CD14-positive monocyte (primary cell): ENCODE results near the gene GABRR2. TPM values are rescaled to one million over a fixed set of nuclear protein-coding genes. Genes with fewer than 3 reads are reported as not detected.

ENCODE experiments used
- DNase-seq, 3 donors: peaks; one replicate each; pipeline ENCODE4 v3.0.0-alpha.2; 2011 to 2022
- H2AFZ ChIP-seq: 2 replicates; pipeline ENCODE4 v1.6.0; 2012; ENCODE audit warnings: mild to moderate bottlenecking, low read depth, low read length, inconsistent platforms; ENCODE audit not compliant: insufficient read depth, poor library complexity, severe bottlenecking
- H3K27ac ChIP-seq, 2 donors: 1 replicate in 1 of 2; 2 replicates in 1 of 2; pipeline ENCODE4 v1.5.1; 2012 to 2013; ENCODE audit warnings: low read length in 2 of 2, control low read depth in 1 of 2, inconsistent platforms in 1 of 2, low read depth in 1 of 2, mild to moderate bottlenecking in 1 of 2
- H3K27me3 ChIP-seq, 2 donors: one replicate each; pipeline versions ENCODE4 v1.6.0 to v1.6.1; 2011 to 2013; ENCODE audit warnings: low read length in 2 of 2; ENCODE audit not compliant: control insufficient read depth in 2 of 2, insufficient read depth in 2 of 2
- H3K36me3 ChIP-seq, 2 donors: replicated peaks in 1 of 2; 1 replicate in 1 of 2; 2 replicates in 1 of 2; pipeline versions ENCODE4 v1.5.1 to v1.6.1; 2012 to 2013; ENCODE audit warnings: low read length in 2 of 2, control low read depth in 1 of 2, inconsistent platforms in 1 of 2, mild to moderate bottlenecking in 1 of 2; ENCODE audit not compliant: insufficient read depth in 2 of 2, control insufficient read depth in 1 of 2
- H3K4me1 ChIP-seq, 2 donors: 1 replicate in 1 of 2; 2 replicates in 1 of 2; pipeline versions ENCODE4 v1.5.1 to v1.6.1; 2012 to 2013; ENCODE audit warnings: low read length in 2 of 2, control low read depth in 1 of 2, inconsistent platforms in 1 of 2, mild to moderate bottlenecking in 1 of 2, moderate library complexity in 1 of 2; ENCODE audit not compliant: insufficient read depth in 2 of 2, control insufficient read depth in 1 of 2
- H3K4me2 ChIP-seq: replicated peaks from 2 replicates; pipeline ENCODE3; 2012; ENCODE audit warnings: low read length, moderate library complexity, mild to moderate bottlenecking; ENCODE audit not compliant: poor library complexity, severe bottlenecking; ENCODE audit errors: extremely low read depth
- H3K4me3 ChIP-seq, 3 experiments: fragments of 200-600 bp in 1 of 3; sonication (generic) in 1 of 3; replicated peaks in 1 of 3; 1 replicate in 2 of 3; 2 replicates in 1 of 3; pipeline ENCODE4 v1.5.1; 2011 to 2013; ENCODE audit warnings: low read length in 3 of 3, mild to moderate bottlenecking in 3 of 3, control low read depth in 2 of 3, low read depth in 2 of 3, inconsistent platforms in 1 of 3, moderate library complexity in 1 of 3
- H3K79me2 ChIP-seq: 2 replicates; pipeline ENCODE4 v1.6.0; 2012; ENCODE audit warnings: mild to moderate bottlenecking, control low read depth, inconsistent platforms, low read length, moderate library complexity; ENCODE audit not compliant: insufficient read depth
- H3K9ac ChIP-seq: 2 replicates; pipeline ENCODE4 v1.6.0; 2017; ENCODE audit warnings: low read length, mild to moderate bottlenecking; ENCODE audit not compliant: insufficient read depth, poor library complexity, severe bottlenecking
- H3K9me3 ChIP-seq, 2 donors: replicated peaks in 1 of 2; 1 replicate in 1 of 2; 2 replicates in 1 of 2; pipeline versions ENCODE4 v1.5.1 to v1.6.1; 2012 to 2013; ENCODE audit warnings: low read length in 2 of 2, control low read depth in 1 of 2; ENCODE audit not compliant: control insufficient read depth in 1 of 2, insufficient read depth in 1 of 2
- H4K20me1 ChIP-seq: 2 replicates; pipeline ENCODE4 v1.6.0; 2012; ENCODE audit warnings: mild to moderate bottlenecking, low read length, control low read depth, moderate library complexity; ENCODE audit not compliant: insufficient read depth
- H3K27ac Mint-ChIP-seq, 7 donors: one replicate each; pipeline ENCODE4 v1.8.0; 2020; ENCODE audit warnings: mild to moderate bottlenecking in 7 of 7, mixed read lengths in 7 of 7, moderate library complexity in 6 of 7, inconsistent platforms in 2 of 7
- H3K27me3 Mint-ChIP-seq, 3 donors: one replicate each; pipeline ENCODE4 v1.8.0; 2021 to 2022; ENCODE audit warnings: low read depth in 3 of 3, mild to moderate bottlenecking in 3 of 3, mixed read lengths in 3 of 3, moderate library complexity in 3 of 3, inconsistent platforms in 1 of 3
- H3K36me3 Mint-ChIP-seq, 2 donors: one replicate each; pipeline ENCODE4 v1.8.0; 2020; ENCODE audit warnings: mixed read lengths in 2 of 2, inconsistent platforms in 1 of 2, mild to moderate bottlenecking in 1 of 2
- H3K4me1 Mint-ChIP-seq: one replicate; pipeline ENCODE4 v1.8.0; 2020; ENCODE audit warnings: mild to moderate bottlenecking, mixed read lengths
- H3K4me3 Mint-ChIP-seq, 2 donors: one replicate each; pipeline ENCODE4 v1.8.0; 2020; ENCODE audit warnings: mild to moderate bottlenecking in 2 of 2, mixed read lengths in 2 of 2, moderate library complexity in 1 of 2
- H3K9me3 Mint-ChIP-seq, 7 donors: one replicate each; pipeline ENCODE4 v1.8.0; 2020 to 2022; ENCODE audit warnings: mixed read lengths in 7 of 7, mild to moderate bottlenecking in 6 of 7, moderate library complexity in 6 of 7, inconsistent platforms in 2 of 7
- WGBS: methylation state at CpG from one replicate; pipeline ENCODE4 v1.1.5; 2013; ENCODE audit warnings: missing lambda C conversion rate; ENCODE audit not compliant: insufficient coverage; 5-methylcytosine and 5-hydroxymethylcytosine counted together
- intact Hi-C, 2 donors: fragments of 100-400 bp; cut with micrococcal nuclease; formaldehyde crosslinking; loops; one replicate each; pipeline versions ENCODE4 v1.15.0 to v1.15.1; 2023
- polyA plus RNA-seq, 3 donors: library from polyadenylated mRNA; depleted of rRNA in 1 of 3; unstranded in 2 of 3; stranded (reverse) in 1 of 3; fragments of 300-500 nt in 2 of 3; fragments of >200 nt in 1 of 3; fragmentation: Illumina TruSeq in 2 of 3; gene quantifications; 1 replicate in 2 of 3; 2 replicates in 1 of 3; pipeline ENCODE4 v1.2.3, GENCODE V29; 2012 to 2021
- TF ChIP-seq, protein P1 (sequence below): fragments of 200-600 bp; IDR thresholded peaks from one replicate; pipeline ENCODE4 v1.8.0; 2022; ENCODE audit warnings: antibody characterized with exemption, mild to moderate bottlenecking

The GABRR2 gene
- polyA plus RNA-seq, 3 donors, result 3.7 TPM; not detected in 2

DNA sequence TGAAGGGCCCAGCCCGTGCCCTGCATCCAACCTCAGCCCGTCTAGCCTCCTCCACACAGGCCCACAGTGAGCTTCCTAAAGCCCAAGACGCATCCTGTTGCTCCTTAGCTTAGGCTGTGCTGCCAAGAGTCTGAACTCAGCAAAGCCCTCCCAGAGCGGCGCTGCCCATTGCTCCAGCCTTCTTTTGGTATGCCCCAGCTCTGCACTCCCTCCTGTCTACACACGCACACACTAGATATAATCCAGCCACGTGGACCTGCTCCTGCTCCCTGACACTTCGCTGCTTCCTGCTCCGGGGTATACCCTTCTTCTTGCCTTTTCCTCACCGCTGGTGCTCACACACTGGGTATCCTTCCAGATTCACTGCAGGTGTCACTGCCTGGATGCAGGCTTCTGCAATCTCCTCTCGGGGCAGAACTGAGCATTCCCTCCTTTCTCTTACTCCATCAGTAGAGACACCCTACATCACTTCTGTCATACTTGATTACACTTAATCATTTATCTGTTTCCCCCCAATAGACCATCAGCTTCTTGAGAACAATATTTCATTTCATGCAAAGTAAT is 23.8 kb downstream of the GABRR2 start:
- TF ChIP-seq, protein P1, sequence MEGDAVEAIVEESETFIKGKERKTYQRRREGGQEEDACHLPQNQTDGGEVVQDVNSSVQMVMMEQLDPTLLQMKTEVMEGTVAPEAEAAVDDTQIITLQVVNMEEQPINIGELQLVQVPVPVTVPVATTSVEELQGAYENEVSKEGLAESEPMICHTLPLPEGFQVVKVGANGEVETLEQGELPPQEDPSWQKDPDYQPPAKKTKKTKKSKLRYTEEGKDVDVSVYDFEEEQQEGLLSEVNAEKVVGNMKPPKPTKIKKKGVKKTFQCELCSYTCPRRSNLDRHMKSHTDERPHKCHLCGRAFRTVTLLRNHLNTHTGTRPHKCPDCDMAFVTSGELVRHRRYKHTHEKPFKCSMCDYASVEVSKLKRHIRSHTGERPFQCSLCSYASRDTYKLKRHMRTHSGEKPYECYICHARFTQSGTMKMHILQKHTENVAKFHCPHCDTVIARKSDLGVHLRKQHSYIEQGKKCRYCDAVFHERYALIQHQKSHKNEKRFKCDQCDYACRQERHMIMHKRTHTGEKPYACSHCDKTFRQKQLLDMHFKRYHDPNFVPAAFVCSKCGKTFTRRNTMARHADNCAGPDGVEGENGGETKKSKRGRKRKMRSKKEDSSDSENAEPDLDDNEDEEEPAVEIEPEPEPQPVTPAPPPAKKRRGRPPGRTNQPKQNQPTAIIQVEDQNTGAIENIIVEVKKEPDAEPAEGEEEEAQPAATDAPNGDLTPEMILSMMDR, result no peak
- no peaks in the 10 kb centered on the region for H3K36me3 ChIP-seq
- WGBS, result 97% methylated on average over 11 of the region's 11 CpGs
- no peak overlapping the region for H3K4me2 ChIP-seq
- peaks cover 7% of the 10 kb centered on the region for H3K4me1 Mint-ChIP-seq
- no peaks in the 10 kb centered on the region for H3K4me1 ChIP-seq
- H3K4me3 Mint-ChIP-seq, result no peak overlapping the region
- no peaks in the 10 kb centered on the region for H3K9me3 ChIP-seq
- intact Hi-C loops, result no loop called here
- no peaks in the 10 kb centered on the region for H3K79me2 ChIP-seq
- H4K20me1 ChIP-seq, result no peaks in the 10 kb centered on the region
- H3K27ac ChIP-seq, result no peak overlapping the region
- peaks cover 0 to 3% of the 10 kb centered on the region in 2 donors for H3K36me3 Mint-ChIP-seq
- no peak for DNase-seq
- H3K9me3 Mint-ChIP-seq, result peaks cover 0 to 11% (median 6%) of the 10 kb centered on the region in 7 donors
- H3K27ac Mint-ChIP-seq, result no peak overlapping the region
- H3K27me3 ChIP-seq, result no peaks in the 10 kb centered on the region
- H3K27me3 Mint-ChIP-seq, result peaks cover 0 to 1% (median 1%) of the 10 kb centered on the region in 3 donors
- no peak overlapping the region for H3K4me3 ChIP-seq
- no peak overlapping the region for H3K9ac ChIP-seq
- H2AFZ ChIP-seq, result no peak overlapping the region

DNA sequence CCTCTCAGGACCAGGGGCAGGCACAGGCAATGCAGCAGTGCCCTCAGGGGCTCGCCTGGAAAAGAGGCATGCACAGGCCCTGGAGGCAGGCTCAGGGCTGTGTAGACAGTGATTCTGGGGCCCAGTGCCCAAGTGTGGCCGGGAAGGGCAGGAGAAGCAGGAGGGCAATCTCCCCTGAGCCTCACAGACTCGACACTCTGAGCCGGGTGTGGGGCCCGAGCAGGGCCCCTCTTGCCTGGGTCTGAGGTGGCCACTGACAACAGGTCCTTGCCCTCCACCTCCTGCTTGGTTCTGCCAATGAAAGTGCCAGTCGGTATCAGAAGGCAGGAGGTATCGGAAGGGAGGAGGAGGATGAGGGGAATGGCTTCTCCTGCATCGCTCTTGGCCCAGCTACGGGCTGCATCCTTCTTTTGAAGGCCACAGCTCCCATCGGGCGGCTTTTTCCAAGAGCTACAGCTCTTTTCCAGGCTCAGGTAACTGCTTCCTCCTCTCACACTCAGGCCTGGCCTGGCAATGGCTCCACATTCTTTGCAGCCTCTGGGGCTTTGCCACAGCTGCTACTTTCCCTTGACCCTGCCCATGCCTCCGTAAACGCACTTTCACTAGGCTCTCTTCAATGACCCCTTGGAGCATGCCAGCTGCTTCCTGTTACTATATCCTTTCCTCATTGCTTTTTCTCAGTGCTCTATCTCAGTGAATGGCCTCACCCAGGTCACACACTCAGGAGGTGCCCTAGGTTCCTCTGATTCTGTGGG is 24.5 kb downstream of the GABRR2 start:
- Mint-ChIP-seq H3K4me1 (peaks cover 12% of the 10 kb centered on the region), H3K27ac (peak overlapping the region in 1 of 7 donors; percentile 66), H3K36me3 (peaks cover 0 to 3% of the 10 kb centered on the region in 2 donors), H3K27me3 (peaks cover 0 to 1% (median 1%) of the 10 kb centered on the region in 3 donors), H3K4me3 (no peak overlapping the region), H3K9me3 (peaks cover 0 to 11% (median 6%) of the 10 kb centered on the region in 7 donors)
- Histone ChIP-seq H3K79me2 (no peaks in the 10 kb centered on the region), H2AFZ (no peak overlapping the region), H3K27me3 (no peaks in the 10 kb centered on the region), H3K4me3 (no peak overlapping the region), H4K20me1 (no peaks in the 10 kb centered on the region), H3K9ac (no peak overlapping the region), H3K36me3 (no peaks in the 10 kb centered on the region), H3K27ac (no peak overlapping the region), H3K4me2 (no peak overlapping the region), H3K4me1 (peaks cover 0 to 6% of the 10 kb centered on the region in 2 donors), H3K9me3 (no peaks in the 10 kb centered on the region)
- DNase-seq, result no peak
- intact Hi-C loops, result no loop called here
- TF ChIP-seq, protein P1, result no peak
- 91% methylated on average over 9 of the region's 13 CpGs for WGBS
